C4-2B (cell line): ENCODE data around the gene RAB43.
"Not testable (repeated sequence)": the region's sequence is repeated elsewhere in the genome, so short reads cannot be mapped to it uniquely, and the experiment has no call there.

Experiments used
- H3K27ac ChIP-seq: fragments of 450-650 bp; 2 replicates; pipeline ENCODE4 v1.5.1; 2017
- CTCF ChIP-seq: fragments of 450-650 bp; conservative IDR thresholded peaks from 2 replicates; pipeline ENCODE4 v1.5.1; 2017; ENCODE audit warnings: mild to moderate bottlenecking
- ZFX ChIP-seq: fragments of 450-650 bp; IDR thresholded peaks from 2 replicates; pipeline ENCODE4 v1.6.1; 2017

Gene RAB43

GRCh38 chr3:129082026-129082425, 39.6 kb downstream of the RAB43 start:
- H3K27ac ChIP-seq, result no peak overlapping the region
- TF ChIP-seq CTCF (no peak), ZFX (no peak)

GRCh38 chr3:129081503-129081902, 40.1 kb downstream of the RAB43 start:
- H3K27ac ChIP-seq, result no peak overlapping the region
- TF ChIP-seq CTCF (no peak), ZFX (no peak)

GRCh38 chr3:129078510-129078909, 43.1 kb downstream of the RAB43 start:
- no peak for TF ChIP-seq CTCF
- no peak for TF ChIP-seq ZFX
- H3K27ac ChIP-seq, result no peak overlapping the region

GRCh38 chr3:129077222-129077621, 44.4 kb downstream of the RAB43 start:
- TF ChIP-seq ZFX, result no peak
- TF ChIP-seq CTCF, result no peak
- no peak overlapping the region for H3K27ac ChIP-seq

GRCh38 chr3:129070086-129070885, 51.3 kb downstream of the RAB43 start:
- no peak overlapping the region for H3K27ac ChIP-seq
- TF ChIP-seq CTCF (no peak), ZFX (no peak)

- not testable (repeated sequence) for H3K27ac ChIP-seq
Measured at GRCh38 chr3:129069313-129070085, 52.1 kb downstream of the RAB43 start.

- no peak for TF ChIP-seq ZFX
- TF ChIP-seq CTCF, result no peak
- H3K27ac ChIP-seq, result peak overlapping the region; percentile 54
Measured at GRCh38 chr3:129068291-129068886, 53.2 kb downstream of the RAB43 start.

- peak overlapping the region; percentile 54 for H3K27ac ChIP-seq
Measured at GRCh38 chr3:129067719-129068118, 53.9 kb downstream of the RAB43 start.
